K562 (cell line): ENCODE measurements around the gene PDZD2.

Experiments used
- CREB1 ChIP-seq, 2 experiments: sonication (generic) in 1 of 2; formaldehyde crosslinking in 1 of 2; IDR thresholded peaks; 2 replicates each; pipeline versions ENCODE4 v1.6.1 to v1.8.0; 2012 to 2022; ENCODE audit warnings: inconsistent platforms in 1 of 2, mild to moderate bottlenecking in 1 of 2, missing genetic modification reagents in 1 of 2, moderate library complexity in 1 of 2
- EP300 ChIP-seq: IDR thresholded peaks from 2 replicates; pipeline ENCODE4 v1.6.1; 2012; ENCODE audit warnings: low read length, improper control_type of control experiment
- EZH2 ChIP-seq: IDR thresholded peaks from 2 replicates; pipeline ENCODE4 v1.6.1; 2012; ENCODE audit warnings: low read depth, mild to moderate bottlenecking, inconsistent platforms, low read length, borderline replicate concordance
- HDGF ChIP-seq: fragments of 450-650 bp; IDR thresholded peaks from 2 replicates; pipeline ENCODE4 v1.6.1; 2016
- SMC3 ChIP-seq: conservative IDR thresholded peaks from 2 replicates; pipeline ENCODE4 v1.6.1; 2011; ENCODE audit warnings: low read depth, low read length, improper control_type of control experiment; ENCODE audit not compliant: insufficient read depth
- SP1 ChIP-seq: sonication (generic); formaldehyde crosslinking; IDR thresholded peaks from 2 replicates; pipeline ENCODE4 v1.8.1; 2022; ENCODE audit warnings: mild to moderate bottlenecking, missing genetic modification reagents
- ZNF140 ChIP-seq: fragments of 250-450 bp; sonication (Bioruptor Pico); IDR thresholded peaks from 2 replicates; pipeline ENCODE4 v1.8.0; 2021; ENCODE audit warnings: moderate library complexity, mild to moderate bottlenecking, inconsistent platforms
- TF ChIP-seq, protein P1 (sequence below), 3 experiments: IDR thresholded peaks in 2 of 3; conservative IDR thresholded peaks in 1 of 3; 2 replicates each; pipeline ENCODE4 v1.5.1; 2011 to 2012; ENCODE audit warnings: low read length in 3 of 3, mild to moderate bottlenecking in 3 of 3, control low read depth in 2 of 3, improper control_type of control experiment in 1 of 3, inconsistent platforms in 1 of 3, low read depth in 1 of 3, mixed read lengths in 1 of 3, moderate library complexity in 1 of 3; ENCODE audit not compliant: insufficient read depth in 2 of 3
- TF ChIP-seq, protein P2 (sequence below): fragments of 250-450 bp; sonication (Bioruptor Pico); IDR thresholded peaks from 2 replicates; pipeline ENCODE4 v1.4.0; 2020

DNA sequence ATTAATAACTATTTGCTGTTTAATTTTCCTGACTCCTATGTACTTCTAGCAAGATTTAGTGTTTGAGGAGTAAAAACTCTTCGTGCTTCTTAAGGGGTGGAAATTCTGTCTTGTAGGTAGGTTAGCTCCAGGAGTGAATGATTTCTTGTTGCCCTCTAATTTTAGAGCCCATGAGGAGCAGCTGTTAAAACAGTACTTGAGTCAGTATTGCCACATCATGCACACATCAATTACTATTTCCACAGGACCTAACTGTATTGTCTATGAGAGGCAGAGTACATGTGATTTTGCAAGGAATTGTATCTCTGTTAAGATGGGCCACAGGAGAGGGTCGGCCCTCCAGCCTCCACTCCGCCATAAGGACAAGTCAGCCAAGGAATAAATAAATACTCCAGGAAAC lies 91.2 kb downstream of the PDZD2 start:
- no peak for TF ChIP-seq CREB1 (IDR thresholded peaks at IDR 0.05)
- TF ChIP-seq CREB1 (CRISPR knock-in tag; IDR thresholded peaks at IDR 0.05), result no peak
- TF ChIP-seq SP1, result no peak
- no peak for TF ChIP-seq HDGF
- TF ChIP-seq, protein P1, sequence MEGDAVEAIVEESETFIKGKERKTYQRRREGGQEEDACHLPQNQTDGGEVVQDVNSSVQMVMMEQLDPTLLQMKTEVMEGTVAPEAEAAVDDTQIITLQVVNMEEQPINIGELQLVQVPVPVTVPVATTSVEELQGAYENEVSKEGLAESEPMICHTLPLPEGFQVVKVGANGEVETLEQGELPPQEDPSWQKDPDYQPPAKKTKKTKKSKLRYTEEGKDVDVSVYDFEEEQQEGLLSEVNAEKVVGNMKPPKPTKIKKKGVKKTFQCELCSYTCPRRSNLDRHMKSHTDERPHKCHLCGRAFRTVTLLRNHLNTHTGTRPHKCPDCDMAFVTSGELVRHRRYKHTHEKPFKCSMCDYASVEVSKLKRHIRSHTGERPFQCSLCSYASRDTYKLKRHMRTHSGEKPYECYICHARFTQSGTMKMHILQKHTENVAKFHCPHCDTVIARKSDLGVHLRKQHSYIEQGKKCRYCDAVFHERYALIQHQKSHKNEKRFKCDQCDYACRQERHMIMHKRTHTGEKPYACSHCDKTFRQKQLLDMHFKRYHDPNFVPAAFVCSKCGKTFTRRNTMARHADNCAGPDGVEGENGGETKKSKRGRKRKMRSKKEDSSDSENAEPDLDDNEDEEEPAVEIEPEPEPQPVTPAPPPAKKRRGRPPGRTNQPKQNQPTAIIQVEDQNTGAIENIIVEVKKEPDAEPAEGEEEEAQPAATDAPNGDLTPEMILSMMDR (IDR thresholded peaks at IDR 0.05 in 2 of 3, conservative IDR thresholded peaks at IDR 0.05 in 1 of 3; ENCODE audit: insufficient read depth in 2 of 3, low read depth in 1 of 3, low read length in 3 of 3), result no peak
- TF ChIP-seq ZNF140, result no peak
- no peak for TF ChIP-seq EZH2
- TF ChIP-seq, protein P2, sequence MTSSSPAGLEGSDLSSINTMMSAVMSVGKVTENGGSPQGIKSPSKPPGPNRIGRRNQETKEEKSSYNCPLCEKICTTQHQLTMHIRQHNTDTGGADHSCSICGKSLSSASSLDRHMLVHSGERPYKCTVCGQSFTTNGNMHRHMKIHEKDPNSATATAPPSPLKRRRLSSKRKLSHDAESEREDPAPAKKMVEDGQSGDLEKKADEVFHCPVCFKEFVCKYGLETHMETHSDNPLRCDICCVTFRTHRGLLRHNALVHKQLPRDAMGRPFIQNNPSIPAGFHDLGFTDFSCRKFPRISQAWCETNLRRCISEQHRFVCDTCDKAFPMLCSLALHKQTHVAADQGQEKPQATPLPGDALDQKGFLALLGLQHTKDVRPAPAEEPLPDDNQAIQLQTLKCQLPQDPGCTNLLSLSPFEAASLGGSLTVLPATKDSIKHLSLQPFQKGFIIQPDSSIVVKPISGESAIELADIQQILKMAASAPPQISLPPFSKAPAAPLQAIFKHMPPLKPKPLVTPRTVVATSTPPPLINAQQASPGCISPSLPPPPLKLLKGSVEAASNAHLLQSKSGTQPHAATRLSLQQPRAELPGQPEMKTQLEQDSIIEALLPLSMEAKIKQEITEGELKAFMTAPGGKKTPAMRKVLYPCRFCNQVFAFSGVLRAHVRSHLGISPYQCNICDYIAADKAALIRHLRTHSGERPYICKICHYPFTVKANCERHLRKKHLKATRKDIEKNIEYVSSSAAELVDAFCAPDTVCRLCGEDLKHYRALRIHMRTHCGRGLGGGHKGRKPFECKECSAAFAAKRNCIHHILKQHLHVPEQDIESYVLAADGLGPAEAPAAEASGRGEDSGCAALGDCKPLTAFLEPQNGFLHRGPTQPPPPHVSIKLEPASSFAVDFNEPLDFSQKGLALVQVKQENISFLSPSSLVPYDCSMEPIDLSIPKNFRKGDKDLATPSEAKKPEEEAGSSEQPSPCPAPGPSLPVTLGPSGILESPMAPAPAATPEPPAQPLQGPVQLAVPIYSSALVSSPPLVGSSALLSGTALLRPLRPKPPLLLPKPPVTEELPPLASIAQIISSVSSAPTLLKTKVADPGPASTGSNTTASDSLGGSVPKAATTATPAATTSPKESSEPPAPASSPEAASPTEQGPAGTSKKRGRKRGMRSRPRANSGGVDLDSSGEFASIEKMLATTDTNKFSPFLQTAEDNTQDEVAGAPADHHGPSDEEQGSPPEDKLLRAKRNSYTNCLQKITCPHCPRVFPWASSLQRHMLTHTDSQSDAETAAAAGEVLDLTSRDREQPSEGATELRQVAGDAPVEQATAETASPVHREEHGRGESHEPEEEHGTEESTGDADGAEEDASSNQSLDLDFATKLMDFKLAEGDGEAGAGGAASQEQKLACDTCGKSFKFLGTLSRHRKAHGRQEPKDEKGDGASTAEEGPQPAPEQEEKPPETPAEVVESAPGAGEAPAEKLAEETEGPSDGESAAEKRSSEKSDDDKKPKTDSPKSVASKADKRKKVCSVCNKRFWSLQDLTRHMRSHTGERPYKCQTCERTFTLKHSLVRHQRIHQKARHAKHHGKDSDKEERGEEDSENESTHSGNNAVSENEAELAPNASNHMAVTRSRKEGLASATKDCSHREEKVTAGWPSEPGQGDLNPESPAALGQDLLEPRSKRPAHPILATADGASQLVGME, result no peak
- TF ChIP-seq SMC3, result no peak
- no peak for TF ChIP-seq EP300
